Activated T-helper 1 cell treated with Interleukin-2 at 50 U/mL for 16 hours (primary cell): ENCODE data around the gene INHBC.
"Not testable (repeated sequence)": the region's sequence is repeated elsewhere in the genome, so short reads cannot be mapped to it uniquely, and the experiment has no call there.

ENCODE experiments used
- DNase-seq: peaks from one replicate; pipeline ENCODE4 v3.0.0-alpha.2; 2020; ENCODE audit warnings: low read depth

The INHBC gene, protein sequence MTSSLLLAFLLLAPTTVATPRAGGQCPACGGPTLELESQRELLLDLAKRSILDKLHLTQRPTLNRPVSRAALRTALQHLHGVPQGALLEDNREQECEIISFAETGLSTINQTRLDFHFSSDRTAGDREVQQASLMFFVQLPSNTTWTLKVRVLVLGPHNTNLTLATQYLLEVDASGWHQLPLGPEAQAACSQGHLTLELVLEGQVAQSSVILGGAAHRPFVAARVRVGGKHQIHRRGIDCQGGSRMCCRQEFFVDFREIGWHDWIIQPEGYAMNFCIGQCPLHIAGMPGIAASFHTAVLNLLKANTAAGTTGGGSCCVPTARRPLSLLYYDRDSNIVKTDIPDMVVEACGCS

GRCh38 chr12:57434517-57435223 is at the start of gene INHBC:
Gene INHBC (plus strand): TSS chr12:57434784. CDS start chr12:57434887, 103 bp downstream.
- DNase-seq, result no peak

GRCh38 chr12:57385586-57385985 is 49.0 kb upstream of the INHBC start:
- no peak for DNase-seq

DNA sequence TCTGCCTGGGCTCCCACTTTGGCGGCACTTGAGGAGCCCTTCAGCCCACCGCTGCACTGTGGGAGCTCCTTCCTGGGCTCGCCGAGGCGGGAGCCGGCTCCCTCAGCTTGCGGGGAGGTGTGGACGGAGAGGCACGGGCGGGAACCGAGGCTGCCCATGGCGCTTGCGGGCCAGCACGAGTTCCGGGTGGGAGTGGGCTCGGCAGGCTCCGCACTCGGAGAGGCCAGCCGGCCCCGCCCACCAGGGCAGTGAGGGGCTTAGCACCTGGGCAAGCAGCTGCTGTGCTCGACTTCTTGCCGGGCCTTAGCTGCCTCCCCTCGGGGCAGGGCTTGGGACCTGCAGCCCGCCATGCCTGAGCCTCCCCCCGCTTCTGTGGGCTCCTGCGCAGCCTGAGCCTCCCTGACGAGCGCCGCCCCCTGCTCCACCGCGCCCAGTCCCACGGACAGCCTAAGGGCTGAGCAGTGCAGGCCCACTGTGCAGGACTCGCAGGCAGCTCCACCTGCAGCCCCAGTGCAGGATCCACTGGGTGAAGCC is 48.3 kb upstream of the INHBC start:
- DNase-seq, result no peak

DNA sequence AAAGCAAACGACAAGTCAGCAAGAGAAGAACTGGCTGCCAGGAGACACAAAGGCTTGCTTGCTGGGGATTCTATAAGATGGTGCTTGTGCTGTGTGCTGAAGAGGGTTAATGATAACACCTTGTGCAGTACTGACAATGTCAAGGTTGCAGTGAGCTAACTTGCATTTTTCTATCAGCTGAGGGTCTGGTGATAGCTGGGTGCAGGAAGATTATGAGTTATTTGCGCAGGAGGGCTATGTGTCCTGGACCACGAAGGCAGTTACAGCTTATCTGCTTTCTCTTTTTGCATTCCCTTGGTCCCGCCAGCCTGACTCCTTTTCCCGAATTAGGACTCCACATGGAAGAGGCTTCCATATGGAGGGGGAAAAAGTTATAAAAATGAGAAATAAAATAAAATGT is 46.2 kb upstream of the INHBC start:
- DNase-seq, result no peak

- DNase-seq, result no peak
Measured at GRCh38 chr12:57389033-57389432, 45.6 kb upstream of the INHBC start.

GRCh38 chr12:57390174-57390573 is 44.4 kb upstream of the INHBC start:
- no peak for DNase-seq

GRCh38 chr12:57395121-57395520 is 39.5 kb upstream of the INHBC start:
- DNase-seq, result no peak

GRCh38 chr12:57397441-57397840 is 37.1 kb upstream of the INHBC start:
- no peak for DNase-seq

- DNase-seq, result not testable (repeated sequence)
Measured at GRCh38 chr12:57399718-57400463, 34.7 kb upstream of the INHBC start.

- no peak for DNase-seq
Measured at GRCh38 chr12:57401165-57401564, 33.4 kb upstream of the INHBC start.

DNA sequence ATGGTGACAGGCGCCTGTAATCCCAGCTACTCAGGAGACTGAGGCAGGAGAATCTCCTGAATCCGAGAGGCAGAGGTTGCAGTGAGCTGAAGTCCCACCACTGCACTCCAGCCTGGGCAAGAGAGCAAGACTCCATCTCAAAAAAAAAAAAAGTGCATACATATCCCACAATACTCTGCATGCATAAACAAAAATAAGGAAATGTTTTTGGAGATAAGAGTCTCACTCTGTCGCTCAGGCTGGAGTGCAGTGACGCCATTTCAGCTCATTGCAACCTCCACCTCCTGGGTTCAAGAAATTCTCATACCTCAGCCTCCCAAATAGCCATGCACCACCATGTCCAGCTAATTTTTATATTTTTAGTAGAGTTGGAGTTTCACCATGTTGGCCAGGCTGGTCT is 32.4 kb upstream of the INHBC start:
- DNase-seq, result not testable (repeated sequence)

GRCh38 chr12:57404966-57405640 is 29.5 kb upstream of the INHBC start:
- DNase-seq, result no peak

DNA sequence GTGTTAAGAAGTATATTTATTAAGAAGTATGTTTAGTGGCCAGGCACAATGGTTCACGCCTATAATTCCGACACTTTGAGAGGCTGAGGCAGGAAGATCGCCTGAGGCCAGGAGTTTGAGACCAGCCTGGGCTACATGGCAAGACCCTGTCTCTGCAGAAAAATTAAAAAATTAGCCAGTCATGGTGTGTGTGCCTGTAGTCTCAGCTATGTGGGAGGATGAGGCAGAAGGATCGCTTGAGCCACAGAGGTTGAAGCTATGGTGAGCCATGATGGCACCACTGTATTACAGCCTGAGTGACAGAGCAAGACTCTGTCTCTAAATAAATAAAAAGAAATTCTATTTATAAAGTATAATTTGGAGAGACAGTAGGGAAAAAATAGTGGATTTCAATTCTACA is 24.1 kb upstream of the INHBC start:
- no peak for DNase-seq

DNA sequence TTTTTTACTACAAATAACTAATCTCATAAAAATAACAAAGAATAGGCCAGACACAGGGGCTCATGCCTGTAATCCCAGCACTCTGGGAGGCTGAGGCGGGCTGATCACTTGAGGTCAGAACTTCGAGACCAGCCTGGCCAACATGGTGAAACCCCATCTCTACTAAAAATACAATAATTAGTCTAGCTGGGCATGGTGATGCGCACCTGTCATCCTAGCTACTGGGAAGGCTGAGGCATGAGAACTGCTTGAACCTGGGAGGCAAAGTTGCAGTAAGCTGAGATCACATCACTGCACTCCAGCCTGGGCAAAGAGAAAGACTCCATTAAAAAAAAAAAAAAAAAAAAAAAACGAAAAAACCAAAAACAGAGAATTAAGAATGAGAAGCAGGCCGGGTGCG is 20.4 kb upstream of the INHBC start:
- not testable (repeated sequence) for DNase-seq

DNA sequence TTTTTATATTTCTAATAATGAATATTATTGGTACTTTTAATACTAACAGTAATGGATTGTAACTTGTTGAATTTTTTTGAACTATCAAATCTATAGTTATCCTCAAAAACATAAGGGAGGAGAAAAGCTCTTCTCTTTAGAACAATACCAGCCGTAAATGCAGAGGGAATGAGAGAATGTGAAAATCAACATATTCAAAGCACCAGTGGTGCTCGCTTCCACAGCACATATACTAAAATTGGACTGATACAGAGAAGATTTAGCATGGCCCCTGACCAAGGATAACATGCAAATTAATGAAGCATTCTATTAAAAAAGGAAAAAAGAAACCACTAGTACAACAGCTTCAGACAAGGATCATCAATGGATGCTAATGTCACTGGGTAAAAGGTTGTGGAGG is 19.5 kb upstream of the INHBC start:
- no peak for DNase-seq

GRCh38 chr12:57416039-57416996 is 18.3 kb upstream of the INHBC start:
- DNase-seq, result no peak

DNA sequence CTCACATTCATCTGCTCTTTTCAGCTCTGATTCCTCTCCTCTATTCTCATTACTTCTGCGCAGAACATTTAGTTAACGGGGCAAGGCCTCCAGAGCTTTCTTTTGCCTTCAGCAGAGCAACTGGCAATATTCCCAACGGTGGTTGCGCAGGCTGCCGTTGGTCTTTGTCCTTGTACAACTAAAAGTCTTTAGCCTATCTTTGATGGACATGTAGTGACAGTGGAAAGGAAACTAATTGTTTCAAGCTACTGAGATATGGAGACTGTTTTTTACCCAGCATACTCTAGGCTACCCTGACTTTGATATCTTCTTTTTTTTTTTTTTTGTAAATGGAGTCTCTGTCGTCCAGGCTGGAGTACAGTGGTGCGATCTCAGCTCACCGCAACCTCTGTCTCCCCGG is 16.3 kb upstream of the INHBC start:
- no peak for DNase-seq

- DNase-seq, result no peak
Measured at GRCh38 chr12:57419495-57419894, 15.1 kb upstream of the INHBC start.

- no peak for DNase-seq
Measured at GRCh38 chr12:57420482-57420881, 14.1 kb upstream of the INHBC start.

- not testable (repeated sequence) for DNase-seq
Measured at GRCh38 chr12:57426948-57427347, 7.6 kb upstream of the INHBC start.

DNA sequence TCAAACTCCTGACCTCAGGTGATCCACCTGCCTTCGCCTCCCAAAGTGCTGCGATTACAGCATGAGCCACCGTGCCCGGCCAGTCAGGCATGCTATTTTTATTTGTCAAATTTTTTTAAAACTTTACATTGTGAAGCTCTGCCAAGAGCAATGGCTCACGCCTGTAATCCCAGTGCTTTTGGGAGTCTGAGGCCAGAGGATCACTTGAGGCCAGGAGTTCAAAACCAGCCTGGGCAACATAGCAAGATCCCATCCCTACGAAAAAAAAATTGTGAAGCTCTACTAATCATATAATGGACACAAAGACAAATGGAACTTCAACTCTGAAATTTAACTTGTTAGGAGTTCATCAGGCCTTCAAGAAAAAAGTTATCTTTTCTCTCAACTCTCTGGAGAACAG is 5.6 kb upstream of the INHBC start:
- DNase-seq, result no peak
